Kidney epithelial cell (primary cell): ENCODE measurements around the gene TBC1D10A. TPM values are rescaled to one million over a fixed set of nuclear protein-coding genes. Genes with fewer than 3 reads are reported as not detected.
A peak's percentile ranks its signal among the peaks of the same experiment; 100 is the strongest.

Experiments
- DNase-seq: peaks from one replicate; pipeline ENCODE4 v3.0.0-alpha.2; 2010; ENCODE audit warnings: low read depth
- H3K27me3 ChIP-seq: 2 replicates; pipeline ENCODE4 v1.6.0; 2011; ENCODE audit warnings: low read length; ENCODE audit not compliant: control insufficient read depth, insufficient read depth
- H3K36me3 ChIP-seq: 2 replicates; pipeline ENCODE4 v1.5.1; 2011; ENCODE audit warnings: low read length; ENCODE audit not compliant: control insufficient read depth, insufficient read depth
- H3K4me3 ChIP-seq: 2 replicates; pipeline ENCODE4 v1.5.1; 2011; ENCODE audit warnings: low read depth, mild to moderate bottlenecking, control low read depth, low read length
- CTCF ChIP-seq: IDR thresholded peaks from 2 replicates; pipeline ENCODE4 v1.5.1; 2011; ENCODE audit warnings: mild to moderate bottlenecking, moderate library complexity, low read length, control low read depth, inconsistent platforms; ENCODE audit not compliant: insufficient read depth, poor library complexity, severe bottlenecking
- total RNA-seq: library from RNA; depleted of rRNA; stranded (reverse); fragments of >200 nt; gene quantifications from 2 replicates; pipeline ENCODE4 v1.2.3, GENCODE V29; 2015

TBC1D10A gene
- total RNA-seq, 1 donor from 2014 or later: 23.9 TPM

- Histone ChIP-seq H3K36me3 (no peaks in the 10 kb centered on the region), H3K4me3 (no peak overlapping the region), H3K27me3 (no peaks in the 10 kb centered on the region)
- no peak for TF ChIP-seq CTCF
- peak; percentile 82 for DNase-seq
These were observed 15.6 kb downstream of the TBC1D10A start for GRCh38 chr22:30310881-30311771.

- H3K4me3 ChIP-seq: no peak overlapping the region
- no peak for TF ChIP-seq CTCF
- no peaks in the 10 kb centered on the region for H3K27me3 ChIP-seq
- no peaks in the 10 kb centered on the region for H3K36me3 ChIP-seq
- no peak for DNase-seq
These were observed 16.6 kb downstream of the TBC1D10A start for GRCh38 chr22:30309951-30310741.

GRCh38 chr22:30308518-30309230 is 18.1 kb downstream of the TBC1D10A start:
- no peak overlapping the region for H3K4me3 ChIP-seq
- H3K36me3 ChIP-seq: no peaks in the 10 kb centered on the region
- no peaks in the 10 kb centered on the region for H3K27me3 ChIP-seq
- no peak for TF ChIP-seq CTCF
- DNase-seq: no peak

GRCh38 chr22:30308093-30308492 is 18.6 kb downstream of the TBC1D10A start:
- H3K4me3 ChIP-seq: no peak overlapping the region
- H3K36me3 ChIP-seq: no peaks in the 10 kb centered on the region
- no peak for TF ChIP-seq CTCF
- DNase-seq: no peak
- H3K27me3 ChIP-seq: no peaks in the 10 kb centered on the region

GRCh38 chr22:30307041-30307574 is 19.6 kb downstream of the TBC1D10A start:
- Histone ChIP-seq H3K4me3 (no peak overlapping the region), H3K36me3 (no peaks in the 10 kb centered on the region), H3K27me3 (no peaks in the 10 kb centered on the region)
- DNase-seq: no peak
- no peak for TF ChIP-seq CTCF
